NCI-H82 (cell line): Measurements from ENCODE around the gene USP49.

Experiments used
- DNase-seq: peaks from one replicate; lab custom pipeline; 2025; lab: John Stamatoyannopoulos, UW

Gene USP49

DNA sequence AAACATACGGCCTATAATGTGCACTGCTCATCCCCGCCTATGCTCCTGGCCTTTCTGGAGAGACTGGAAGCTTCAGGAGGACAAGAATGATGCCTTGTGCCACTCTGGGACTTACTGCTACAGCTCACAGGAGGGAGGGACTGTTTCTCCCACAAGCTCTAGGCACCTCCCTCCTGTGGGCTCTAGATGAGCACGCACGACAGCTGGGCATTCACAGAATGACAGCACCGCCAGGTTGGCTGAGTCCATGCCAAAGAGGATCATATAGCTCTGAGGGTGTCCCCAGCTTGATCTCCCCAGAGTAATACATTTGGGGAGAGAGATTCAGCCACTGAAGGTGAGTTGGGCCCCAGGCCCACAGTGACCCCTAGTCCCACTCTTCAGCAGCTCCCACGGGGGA lies 137.9 kb downstream of the USP49 start:
- no peak for DNase-seq

DNA sequence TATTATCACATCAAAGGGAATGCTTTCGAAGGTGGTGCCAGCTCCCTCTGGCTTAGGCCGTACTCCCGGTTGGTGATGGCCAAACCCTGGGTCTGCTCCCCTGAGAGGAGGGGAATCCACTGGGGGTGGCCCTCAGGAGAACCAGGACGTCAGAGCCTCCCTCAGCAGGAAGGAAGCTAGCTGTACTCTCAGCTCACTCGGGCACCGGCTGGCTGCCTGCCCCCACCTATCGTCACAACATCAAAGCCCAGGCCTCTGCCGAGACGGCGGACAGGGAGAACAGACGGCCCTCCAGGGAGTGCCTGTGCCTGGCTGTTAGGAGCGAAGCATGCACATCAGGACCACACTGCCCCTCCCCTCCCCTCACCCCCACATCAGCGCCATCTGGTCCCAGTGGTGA lies 138.8 kb downstream of the USP49 start:
- no peak for DNase-seq

DNA sequence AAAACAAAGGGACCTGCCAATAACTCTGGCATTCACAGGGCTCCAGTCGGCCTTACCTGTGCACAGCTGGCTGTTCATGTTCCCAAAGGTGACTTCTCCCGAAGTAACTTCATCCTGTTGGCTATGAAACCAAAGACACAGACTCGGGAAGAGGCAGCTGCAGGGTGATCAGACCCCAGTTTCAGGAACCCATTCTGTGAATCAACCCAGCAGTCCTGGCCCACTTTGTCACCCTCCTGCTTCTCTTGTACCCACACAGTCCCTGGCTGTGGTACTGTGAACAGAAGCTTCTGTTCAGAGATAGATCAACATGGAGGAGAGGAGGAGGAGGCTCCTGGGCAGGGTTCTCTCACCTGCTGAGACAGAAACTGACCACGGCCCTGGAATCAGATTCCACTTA lies 139.3 kb downstream of the USP49 start:
- no peak for DNase-seq

DNA sequence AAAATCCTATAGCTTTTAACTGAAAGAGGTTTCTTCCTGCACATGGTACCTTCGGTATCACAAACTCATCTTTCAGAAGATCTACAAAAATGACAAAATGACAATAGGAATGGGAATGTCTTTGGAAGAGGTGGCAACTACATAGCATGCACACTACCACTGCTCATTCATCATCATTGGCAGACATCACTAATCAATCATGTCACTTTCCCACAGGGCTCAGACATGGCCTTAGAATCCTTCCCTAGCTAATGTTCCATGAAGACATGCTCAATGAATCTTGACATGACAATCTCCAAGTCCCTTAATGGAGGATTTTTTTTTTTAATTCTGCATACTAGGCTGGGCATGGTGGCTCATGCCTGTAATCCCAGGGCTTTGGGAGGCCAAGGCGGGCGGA lies 144.8 kb downstream of the USP49 start:
- DNase-seq: no peak

DNA sequence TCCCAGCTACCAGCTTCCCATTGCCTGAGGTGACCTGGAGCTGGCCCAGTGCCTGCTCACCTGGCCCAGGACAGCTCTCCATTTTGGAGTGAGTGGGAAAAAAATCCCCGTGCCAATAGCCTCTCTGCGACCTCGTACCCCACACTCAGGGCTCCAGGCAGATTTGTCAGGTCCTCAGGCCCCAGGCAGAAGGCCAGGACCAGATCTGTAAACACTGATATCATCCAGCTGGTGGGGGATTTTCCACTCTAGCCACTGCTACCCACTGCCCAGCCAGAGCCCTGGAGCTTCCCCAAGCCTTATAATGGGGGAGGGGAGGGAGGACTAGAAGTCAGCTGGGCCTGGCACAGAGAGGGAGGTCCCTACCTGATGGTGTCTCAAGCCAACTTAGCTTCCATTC lies 146.6 kb downstream of the USP49 start:
- no peak for DNase-seq

DNA sequence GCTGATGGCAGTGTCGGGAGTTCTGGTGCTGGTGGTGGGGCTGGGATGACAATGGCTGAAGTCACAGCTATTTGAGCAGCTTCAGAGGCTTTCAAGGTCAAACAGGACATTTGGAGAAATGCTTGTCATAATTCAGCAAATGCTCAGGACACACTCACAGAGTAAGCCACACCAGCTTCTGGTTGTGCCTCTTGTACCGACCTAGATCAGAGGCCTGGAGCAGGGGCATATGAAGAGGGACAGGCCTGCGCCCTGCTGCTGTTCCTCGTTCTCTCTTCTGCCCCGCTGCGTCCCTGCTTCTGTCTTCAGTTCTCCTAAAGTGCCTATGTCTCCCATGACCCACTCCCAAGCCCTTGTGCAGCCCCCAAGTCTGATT lies 147.1 kb downstream of the USP49 start:
- DNase-seq: no peak

DNA sequence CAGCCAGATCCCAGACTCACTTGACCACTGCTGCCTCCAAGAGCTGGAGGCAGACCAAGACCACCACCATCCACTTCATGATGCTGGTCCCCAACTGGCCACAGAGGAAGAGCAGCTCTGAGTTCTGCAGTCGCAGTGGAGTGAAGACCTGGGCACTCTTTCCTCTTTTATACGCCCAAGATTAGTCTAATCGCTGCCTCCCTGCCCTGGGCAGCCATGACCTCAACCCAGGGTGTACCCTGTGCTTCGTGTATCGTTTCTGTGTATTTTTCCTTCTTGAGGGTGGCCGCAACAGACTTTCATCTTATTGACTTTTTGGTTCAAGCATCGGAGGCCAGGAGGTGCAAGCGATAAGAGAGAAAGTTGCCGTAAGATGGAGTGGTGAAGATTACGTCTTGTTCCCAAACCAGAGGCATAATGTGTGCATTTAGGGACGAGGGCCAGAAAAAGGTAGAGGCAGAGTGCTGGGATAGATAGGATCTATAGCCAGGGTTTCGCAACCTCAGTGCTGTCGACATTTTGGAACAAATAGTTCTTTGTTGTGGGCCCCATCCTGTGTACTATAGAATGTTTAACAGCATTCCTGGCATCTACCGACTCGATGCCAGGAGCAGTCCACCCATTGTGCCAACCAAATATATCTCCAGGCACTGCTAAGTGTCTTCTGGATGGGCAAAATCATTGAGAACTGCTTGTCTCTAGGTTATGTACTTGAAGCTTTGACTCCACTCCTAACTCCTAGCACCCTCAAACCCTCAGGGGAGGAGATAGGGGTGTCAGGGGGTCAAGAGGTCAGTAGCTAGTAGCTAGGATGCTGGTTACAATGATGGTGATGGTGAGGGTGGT lies 147.7 kb downstream of the USP49 start, which contains the start of gene PGC:
Gene PGC, minus strand, starts transcription at position 142 of the 846 bp plus-strand sequence. Its CDS starts 63 bp downstream, at position 79.
- no peak for DNase-seq

DNA sequence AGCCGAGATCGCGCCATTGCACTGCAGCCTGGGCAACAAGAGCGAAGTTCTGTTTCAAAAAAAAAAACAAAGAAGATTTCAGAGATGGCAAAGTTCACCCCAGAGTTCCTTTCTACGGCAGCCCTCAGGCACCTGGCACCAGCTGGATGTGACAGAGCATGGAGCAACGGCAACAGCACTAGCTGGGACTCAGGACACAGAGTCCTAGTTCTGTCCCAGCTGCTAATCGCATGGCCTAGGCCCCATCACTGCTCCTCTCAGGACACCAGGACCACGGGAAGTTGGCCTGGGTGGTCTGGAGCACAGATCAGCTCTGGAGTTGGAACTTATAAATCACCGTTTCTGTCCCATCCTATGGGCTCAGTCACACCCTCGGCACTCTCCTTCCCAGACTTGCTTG lies 149.1 kb downstream of the USP49 start:
- no peak for DNase-seq

DNA sequence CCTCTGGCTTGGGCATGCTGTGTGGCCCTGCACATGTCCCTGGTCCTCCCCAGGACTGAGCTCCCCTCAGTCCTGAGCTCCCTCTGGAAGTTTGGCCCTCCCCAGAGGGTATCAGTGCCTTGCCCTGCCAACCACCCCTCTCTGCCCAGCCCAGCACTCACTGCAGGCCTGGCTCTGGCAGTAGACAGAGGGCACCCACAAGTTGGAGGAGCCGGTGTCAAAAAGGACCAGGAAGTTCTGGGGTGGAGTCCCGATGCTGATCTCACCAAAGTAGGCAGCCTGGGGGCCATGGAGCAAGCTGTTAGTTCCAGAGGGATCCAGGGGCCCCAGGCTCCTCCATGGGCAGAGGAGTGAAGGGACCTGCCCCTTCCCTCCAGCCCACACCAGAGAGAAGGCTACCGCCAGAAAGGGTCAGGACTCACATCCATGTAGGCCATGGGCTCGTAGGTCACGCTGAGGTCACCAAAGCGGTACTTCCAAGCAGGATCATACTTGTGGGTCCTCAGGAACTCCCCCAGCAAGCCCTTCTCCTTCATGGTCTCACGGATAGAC lies 150.9 kb downstream of the USP49 start:
- DNase-seq: no peak

DNA sequence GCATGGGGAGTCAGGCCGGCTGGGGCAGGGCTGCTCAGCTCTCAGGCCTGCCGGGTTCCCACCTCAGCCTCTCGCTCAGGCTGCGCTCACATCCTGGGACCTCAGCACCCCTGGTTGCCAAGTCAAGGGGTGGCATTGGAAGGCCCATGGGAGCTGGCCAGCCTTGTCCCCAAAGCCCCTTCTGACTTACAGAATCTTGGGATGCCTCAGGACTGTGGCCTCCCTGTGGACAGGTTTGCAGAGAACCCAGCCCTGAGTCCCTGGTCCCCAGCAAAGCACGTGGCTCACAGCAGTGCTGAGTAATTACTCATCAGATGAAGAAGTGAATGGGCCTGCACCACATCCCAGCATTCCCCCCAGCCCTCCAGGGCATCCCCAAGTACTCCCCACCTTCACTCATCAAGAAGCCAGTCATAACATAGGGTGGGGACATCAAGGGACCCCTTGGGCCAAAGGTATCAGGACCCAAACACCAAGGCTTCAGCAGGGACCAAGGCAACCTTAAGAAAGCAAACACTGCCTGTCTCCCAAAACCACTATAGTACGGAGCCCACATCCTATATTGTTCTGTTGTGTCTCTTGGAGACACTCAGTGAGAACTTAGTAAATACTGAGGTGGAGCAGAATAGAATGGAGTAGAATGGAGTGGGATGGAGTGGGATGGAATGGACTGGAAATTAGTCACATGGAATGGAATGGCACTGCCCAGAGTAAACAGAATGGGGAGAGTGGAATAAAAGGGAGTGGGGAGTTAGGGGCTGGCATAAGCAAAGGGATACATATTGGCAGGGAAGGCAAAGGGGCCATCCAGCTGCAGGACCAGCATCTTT lies 151.6 kb downstream of the USP49 start:
- DNase-seq: no peak

DNA sequence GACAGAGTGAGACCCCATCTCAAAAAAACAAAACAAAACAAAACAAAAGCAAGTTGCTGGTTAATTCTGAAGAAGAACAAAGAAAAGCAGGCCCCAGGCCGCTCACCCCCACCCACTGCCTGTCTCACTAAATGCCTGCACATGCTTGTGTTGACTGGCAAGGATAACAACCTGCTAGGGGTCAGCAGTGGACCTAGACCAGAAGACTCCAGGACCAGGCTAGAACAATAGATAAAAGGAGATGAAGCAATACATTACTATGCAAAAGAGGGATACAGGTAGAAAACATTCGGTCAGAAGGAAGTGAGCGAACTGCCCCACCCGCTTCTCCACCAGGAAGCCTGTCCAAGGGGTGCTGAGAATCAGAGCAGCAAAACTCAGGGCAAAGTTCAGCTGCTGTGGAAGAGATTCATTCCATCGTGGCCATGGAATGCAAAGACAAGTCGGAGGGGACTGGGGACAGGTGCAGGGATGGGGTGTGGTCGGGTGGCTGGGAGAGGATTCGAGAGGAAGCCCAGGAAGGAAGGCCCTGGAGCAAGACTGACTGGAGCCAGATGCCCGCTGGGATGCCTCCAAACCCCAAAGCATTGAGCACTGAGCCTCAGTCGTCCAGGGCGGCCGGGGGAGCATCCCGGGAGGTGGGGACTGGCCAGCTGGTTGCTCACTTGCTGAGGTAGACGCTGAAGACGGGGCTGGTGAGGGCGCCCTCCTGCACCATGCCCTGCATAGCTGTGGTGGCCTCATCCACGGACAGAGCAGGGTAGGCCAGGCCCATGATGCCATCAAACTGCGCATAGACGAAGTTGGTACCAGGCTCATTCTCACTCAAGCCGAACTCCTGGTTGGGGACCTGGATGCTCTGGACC lies 153.3 kb downstream of the USP49 start:
- no peak for DNase-seq

DNA sequence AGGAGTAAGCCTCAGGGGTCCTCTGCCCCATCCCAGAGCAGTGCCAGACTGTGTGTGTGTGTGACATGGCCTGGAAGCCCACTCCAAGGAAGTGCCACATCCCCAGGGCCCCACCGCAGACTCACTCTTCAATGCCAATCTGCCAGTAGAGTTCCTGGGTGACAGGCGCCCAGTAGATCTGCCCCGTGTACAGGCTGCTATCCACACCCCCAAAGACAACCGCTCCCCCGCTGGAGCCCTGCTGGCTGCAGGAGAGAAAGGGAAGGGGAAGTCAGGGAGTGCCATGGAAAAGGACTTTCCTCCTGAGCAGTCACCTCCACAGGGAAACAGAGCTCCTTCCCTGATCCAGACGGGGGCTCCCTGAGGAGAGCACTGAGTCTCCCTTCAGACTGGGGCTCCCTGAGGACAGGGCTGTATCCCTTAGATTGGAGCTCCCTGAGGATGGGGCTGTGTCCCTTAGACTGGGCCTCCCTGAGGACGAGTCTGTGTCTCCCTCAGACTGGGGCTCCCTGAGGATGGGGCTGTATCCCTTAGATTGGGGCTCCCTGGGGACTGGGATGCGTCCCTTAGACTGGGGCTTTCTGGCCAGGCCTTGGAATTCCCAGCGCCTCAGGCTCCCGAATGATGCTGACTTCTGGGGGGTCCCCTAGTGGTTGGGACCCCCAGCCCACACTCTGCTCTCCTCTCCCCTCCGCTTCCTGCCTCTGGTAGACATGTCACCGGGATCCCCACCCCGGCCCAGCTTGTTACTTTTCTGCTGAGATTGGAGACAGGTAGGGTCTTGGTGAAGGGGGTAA lies 154.6 kb downstream of the USP49 start:
- DNase-seq: no peak
